Activated CD4-positive, CD25-positive, alpha-beta regulatory T cell treated with anti-CD3 and anti-CD28 coated beads, Interleukin-2, amount 50 U/mL, for 24 hours (primary cell): ENCODE measurements around the gene AKIRIN2.
"Not testable (repeated sequence)": the region's sequence is repeated elsewhere in the genome, so short reads cannot be mapped to it uniquely, and the experiment has no call there.

Source experiments
- ATAC-seq, 2 donors: fragments of 150-1000 bp; cut with Tn5 transposase; one replicate each; pipeline ENCODE4 v1.10.0; 2021; ENCODE audit warnings: mild to moderate bottlenecking in 1 of 2, moderate library complexity in 1 of 2

Gene AKIRIN2

DNA sequence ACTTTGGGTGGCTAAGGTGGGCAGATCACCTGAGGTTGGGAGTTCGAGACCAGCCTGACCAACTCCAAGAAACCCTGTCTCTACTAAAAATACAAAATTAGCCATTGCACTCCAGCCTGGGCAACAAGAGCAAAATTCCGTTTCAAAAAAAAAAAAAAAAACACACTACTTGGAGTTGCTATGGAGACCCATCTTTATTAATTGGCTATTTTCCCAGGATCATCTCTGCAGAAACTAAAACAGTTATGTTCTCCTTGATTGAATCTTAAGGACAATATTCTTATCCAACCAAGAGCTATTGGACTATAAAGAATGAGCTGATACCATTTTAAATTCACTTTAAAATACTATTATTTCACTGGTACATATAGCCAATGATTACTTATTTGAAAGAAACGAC is 14.7 kb downstream of the AKIRIN2 start:
- no peak for ATAC-seq

- not testable (repeated sequence) for ATAC-seq
Observed at GRCh38 chr6:87686636-87687205, 15.3 kb downstream of the AKIRIN2 start.

- ATAC-seq: no peak
Observed at GRCh38 chr6:87684895-87685654, 17.0 kb downstream of the AKIRIN2 start.

DNA sequence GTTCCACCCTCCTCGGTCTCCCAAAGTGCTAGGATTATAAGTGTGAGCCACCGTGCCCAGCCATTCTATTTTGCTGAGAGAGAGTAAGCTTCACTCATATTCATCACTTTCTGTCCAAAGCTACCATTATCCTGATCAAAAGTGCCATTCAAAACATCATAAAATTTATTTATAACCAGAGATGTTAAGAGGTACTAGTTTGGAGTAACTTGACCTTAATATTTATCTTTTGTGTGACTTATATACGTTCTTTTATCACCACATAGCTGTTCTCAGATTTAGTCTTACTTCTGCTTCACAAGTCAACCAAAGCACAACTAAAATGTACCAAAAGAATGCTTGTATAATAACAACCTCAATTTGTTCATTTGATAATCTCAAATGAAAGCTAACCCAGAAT is 18.1 kb downstream of the AKIRIN2 start:
- ATAC-seq: no peak

- ATAC-seq: peak; percentile 93 to 95
Observed at GRCh38 chr6:87682310-87682709, 19.7 kb downstream of the AKIRIN2 start.

DNA sequence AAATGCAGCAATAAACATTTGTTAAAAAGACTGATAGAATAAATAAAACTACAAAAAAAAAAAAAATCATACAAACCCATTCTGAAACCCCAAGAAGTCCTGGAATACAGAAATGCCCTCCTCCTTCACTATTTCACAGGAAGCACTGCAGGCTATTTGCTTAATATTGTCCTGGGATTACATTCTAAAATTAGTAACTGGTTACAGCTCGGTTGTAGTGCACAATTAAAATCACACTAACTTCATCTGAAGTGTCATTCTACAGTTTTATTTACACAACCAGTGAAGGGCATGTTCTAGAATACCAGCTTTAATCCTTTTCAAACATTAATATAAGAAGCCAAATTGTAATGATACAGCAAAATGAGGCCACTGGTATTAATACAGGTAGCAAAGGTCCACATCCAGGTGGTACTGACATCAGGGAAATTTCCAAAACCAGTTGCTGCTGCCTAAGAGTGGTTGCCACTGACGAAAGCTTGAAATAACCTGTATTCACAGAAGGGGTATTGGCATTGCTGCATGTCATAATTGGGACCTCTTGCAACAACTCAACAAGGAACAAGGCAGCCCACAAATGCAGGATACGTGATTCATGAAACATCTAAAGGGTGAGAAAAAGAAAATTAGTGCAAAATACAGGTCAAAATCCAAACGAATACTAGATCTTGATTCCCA is 26.9 kb downstream of the AKIRIN2 start:
- ATAC-seq: no peak

DNA sequence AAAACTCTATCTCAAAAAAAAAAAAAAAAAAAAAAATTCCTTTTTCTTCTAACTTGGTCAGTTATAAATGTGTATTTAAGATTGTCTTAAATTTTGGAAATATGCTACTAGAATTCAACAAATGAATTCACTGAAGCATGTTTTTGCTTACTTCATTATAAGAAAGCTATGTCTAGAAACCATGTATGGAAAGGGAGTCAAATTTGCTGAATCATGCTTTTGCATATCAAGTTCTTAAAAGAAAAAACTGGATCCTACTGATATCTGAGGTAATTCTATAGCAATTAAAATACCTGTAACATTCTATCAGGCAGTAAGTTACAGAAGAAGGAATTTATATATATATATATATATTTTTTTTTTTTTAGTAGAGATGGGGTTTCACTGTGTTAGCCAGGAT is 27.7 kb downstream of the AKIRIN2 start:
- ATAC-seq: no peak

- no peak for ATAC-seq
Observed at GRCh38 chr6:87673237-87673636, 28.8 kb downstream of the AKIRIN2 start.

GRCh38 chr6:87672641-87673040 is 29.4 kb downstream of the AKIRIN2 start:
- ATAC-seq: no peak

DNA sequence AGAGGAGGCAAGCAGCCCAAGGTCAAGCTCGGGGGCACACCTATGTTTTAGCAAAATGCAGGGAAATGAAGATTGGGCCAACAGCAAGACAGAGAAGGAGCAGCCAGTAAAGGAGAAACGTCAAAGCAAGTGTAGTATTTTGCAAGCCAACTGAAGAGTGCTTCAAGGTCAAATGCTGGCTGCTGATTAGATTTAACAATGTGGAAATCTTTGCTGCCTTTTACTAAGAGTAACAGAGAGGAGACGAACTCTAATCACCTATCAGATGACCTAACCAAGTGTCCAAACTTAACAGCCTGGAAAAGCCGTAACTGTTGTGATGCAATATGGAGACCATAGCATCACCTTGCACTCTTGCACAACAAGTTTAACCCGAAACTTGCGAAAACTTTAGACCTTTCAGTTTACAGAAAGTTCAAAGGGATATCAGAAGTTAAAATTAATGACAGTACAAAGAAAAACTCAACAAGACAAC is 30.4 kb downstream of the AKIRIN2 start:
- ATAC-seq: no peak

GRCh38 chr6:87670707-87671106 is 31.3 kb downstream of the AKIRIN2 start:
- ATAC-seq: peak in 1 of 2 donors; percentile 32

GRCh38 chr6:87669051-87669450 is 33.0 kb downstream of the AKIRIN2 start:
- ATAC-seq: no peak

DNA sequence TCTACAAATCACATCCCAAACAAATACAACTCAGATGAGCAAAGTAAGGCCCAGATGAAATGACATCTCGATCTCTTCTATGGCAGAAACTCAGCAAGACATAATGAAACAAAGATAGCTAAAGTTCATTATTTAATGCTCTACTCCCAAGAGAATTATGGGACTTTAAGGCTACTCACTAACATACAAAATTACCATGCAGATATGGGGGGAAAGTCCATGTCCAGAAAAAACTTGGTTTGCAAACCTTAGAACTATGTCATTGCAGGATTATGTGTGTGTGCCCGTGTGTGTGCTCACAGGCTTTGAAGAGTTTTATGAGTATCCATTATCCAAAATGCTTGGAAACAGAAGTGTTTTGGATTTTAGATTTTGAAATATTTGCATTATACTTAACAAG is 34.0 kb downstream of the AKIRIN2 start:
- no peak for ATAC-seq

- no peak for ATAC-seq
Observed at GRCh38 chr6:87667032-87667431, 35.0 kb downstream of the AKIRIN2 start.

DNA sequence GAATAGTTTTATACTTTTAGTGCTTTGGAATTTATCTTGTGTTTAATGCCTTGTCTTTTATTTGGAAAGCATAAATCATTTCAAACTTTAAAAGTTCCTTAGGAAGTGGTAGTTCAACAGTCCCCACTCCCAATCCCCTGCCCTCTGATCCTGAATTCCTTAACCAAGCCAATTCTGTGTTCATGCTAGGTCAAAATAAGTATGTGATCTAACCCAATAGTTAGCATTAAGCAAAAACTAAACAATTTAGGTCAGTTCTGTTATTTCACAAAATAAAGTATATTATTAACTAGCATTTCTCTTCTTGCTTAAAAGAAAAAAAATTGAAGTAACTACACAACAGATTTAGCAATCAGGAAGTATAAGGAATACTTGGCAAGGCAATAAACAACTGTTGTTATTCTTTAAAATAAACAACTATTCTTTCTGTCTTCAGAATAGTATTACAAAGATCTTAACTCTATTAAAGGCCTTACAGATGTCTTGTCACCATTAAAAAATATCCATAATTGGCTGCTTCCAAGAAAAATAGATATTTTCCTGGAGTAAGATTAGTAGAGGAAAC is 37.0 kb downstream of the AKIRIN2 start:
- ATAC-seq: no peak

- ATAC-seq: no peak
Observed at GRCh38 chr6:87663434-87663833, 38.6 kb downstream of the AKIRIN2 start.

GRCh38 chr6:87661503-87661902 is 40.5 kb downstream of the AKIRIN2 start:
- no peak for ATAC-seq

GRCh38 chr6:87661016-87661415 is 41.0 kb downstream of the AKIRIN2 start:
- ATAC-seq: no peak

GRCh38 chr6:87660226-87660911 is 41.7 kb downstream of the AKIRIN2 start:
- ATAC-seq: no peak

DNA sequence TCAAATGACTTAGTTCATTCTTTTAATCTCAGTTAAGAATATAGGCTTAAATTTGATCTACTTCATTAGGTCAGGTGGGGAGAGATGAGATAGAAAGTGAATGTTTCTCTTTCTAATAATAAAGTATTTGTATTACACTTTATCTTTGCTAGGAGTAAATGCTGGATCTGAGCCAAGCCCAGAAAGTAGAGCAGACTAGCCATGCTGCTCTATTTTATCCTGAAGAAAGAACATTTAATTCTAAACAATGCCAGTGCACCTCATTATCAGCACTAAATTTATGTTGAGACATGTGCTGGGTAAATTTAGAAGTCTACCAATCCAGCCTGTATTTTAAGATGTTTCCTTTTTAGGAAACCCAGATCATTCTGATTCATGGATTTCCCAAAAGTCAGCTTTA is 43.5 kb downstream of the AKIRIN2 start:
- no peak for ATAC-seq

DNA sequence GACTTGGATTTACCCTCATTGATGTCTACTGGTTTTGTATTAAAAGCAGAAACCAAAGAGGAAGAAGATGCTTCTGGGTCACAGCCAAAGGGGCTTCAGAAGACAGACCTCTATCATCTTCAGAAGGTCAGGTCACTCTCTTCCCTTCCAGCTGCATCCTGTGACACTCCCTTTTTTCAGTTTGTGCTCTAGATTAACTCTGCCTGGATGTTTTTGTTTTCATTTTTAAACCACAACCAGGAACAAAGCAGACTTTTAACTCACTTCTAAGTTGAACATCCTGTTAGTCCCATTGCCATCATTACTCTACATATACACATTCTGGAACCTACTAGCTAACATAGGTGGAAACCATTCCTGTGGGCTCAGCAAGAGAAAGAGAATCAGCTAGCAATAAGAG is 45.2 kb downstream of the AKIRIN2 start:
- no peak for ATAC-seq

- no peak for ATAC-seq
Observed at GRCh38 chr6:87655824-87656223, 46.2 kb downstream of the AKIRIN2 start.

DNA sequence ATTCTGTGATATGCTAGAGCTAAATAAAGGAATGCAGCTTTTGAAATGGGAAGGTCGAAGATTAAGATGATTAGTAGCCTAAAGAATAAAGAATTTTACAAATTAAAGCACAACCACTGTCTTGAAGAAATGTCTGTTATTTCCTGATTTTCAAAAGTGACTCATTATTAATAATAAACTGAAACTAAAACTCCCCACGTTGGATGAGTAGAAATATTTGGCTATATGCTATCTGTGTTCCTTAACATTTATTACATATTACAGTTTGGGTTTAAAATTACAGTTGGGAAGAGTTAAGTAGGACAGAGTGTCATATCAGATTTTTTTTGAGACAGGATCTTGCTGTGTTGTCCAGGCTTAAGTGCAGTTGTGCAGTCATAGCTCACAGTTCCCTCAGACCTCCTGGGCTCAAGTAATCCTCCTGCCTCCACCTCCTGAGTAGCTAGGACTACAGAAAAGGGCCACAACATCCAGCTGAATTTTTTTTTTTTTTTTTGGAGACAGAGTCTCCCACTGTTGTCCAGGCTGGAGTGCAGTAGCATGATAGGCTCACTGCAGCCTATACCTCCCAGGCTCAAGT is 47.1 kb downstream of the AKIRIN2 start:
- no peak for ATAC-seq
